Spleen (tissue), 7 donors: ENCODE measurements around the gene CMTM7.

Source experiments
- POLR2A ChIP-seq, 3 donors: fragments of 450-650 bp; IDR thresholded peaks; one replicate each; pipeline ENCODE4 v1.5.1; 2017; ENCODE audit warnings: antibody characterized with exemption in 3 of 3, mild to moderate bottlenecking in 1 of 3
- POLR2AphosphoS5 ChIP-seq, 3 donors: sonication (generic); formaldehyde crosslinking; IDR thresholded peaks; one replicate each; pipeline ENCODE4 v1.5.1; 2017; ENCODE audit warnings: antibody characterized with exemption in 3 of 3
- TF ChIP-seq, protein P1 (sequence below), 11 experiments: fragments of 200-600 bp in 7 of 11; fragments of 450-650 bp in 4 of 11; sonication (generic) in 4 of 11; IDR thresholded peaks in 8 of 11; conservative IDR thresholded peaks in 3 of 11; 1 replicate in 7 of 11; 2 replicates in 4 of 11; pipeline versions ENCODE4 v1.4.0 to v1.8.0; 2016 to 2021; ENCODE audit warnings: antibody characterized with exemption in 11 of 11, inconsistent platforms in 4 of 11, mild to moderate bottlenecking in 1 of 11
- donor health status: DM: no; HTN: no; CAD: no; lungs with moderate emphysema.
- donor health status: DM: no; HTN: no; CAD: no.
- donor health status: DM: no; HTN: no; CAD: no.

- TF ChIP-seq, protein P1, sequence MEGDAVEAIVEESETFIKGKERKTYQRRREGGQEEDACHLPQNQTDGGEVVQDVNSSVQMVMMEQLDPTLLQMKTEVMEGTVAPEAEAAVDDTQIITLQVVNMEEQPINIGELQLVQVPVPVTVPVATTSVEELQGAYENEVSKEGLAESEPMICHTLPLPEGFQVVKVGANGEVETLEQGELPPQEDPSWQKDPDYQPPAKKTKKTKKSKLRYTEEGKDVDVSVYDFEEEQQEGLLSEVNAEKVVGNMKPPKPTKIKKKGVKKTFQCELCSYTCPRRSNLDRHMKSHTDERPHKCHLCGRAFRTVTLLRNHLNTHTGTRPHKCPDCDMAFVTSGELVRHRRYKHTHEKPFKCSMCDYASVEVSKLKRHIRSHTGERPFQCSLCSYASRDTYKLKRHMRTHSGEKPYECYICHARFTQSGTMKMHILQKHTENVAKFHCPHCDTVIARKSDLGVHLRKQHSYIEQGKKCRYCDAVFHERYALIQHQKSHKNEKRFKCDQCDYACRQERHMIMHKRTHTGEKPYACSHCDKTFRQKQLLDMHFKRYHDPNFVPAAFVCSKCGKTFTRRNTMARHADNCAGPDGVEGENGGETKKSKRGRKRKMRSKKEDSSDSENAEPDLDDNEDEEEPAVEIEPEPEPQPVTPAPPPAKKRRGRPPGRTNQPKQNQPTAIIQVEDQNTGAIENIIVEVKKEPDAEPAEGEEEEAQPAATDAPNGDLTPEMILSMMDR (IDR thresholded peaks at IDR 0.05 in 8 of 11, conservative IDR thresholded peaks at IDR 0.05 in 3 of 11), result no peak
- TF ChIP-seq POLR2A (IDR thresholded peaks at IDR 0.05) (no peak), POLR2AphosphoS5 (IDR thresholded peaks at IDR 0.05) (no peak)
Observed at GRCh38 chr3:32373844-32374243, 17.8 kb upstream of the CMTM7 start.
